Right lobe of liver (tissue), 6 donors: ENCODE results near the gene BTD. TPM values are rescaled to one million over a fixed set of nuclear protein-coding genes. Genes with fewer than 3 reads are reported as not detected.
A peak's percentile ranks its signal among the peaks of the same experiment; 100 is the strongest.

ENCODE experiments used
- ATAC-seq, 4 donors: fragments of 200-7000 bp; cut with Tn5 transposase; one replicate each; pipeline ENCODE4 v1.9.1; 2020; ENCODE audit warnings: mild to moderate bottlenecking in 4 of 4, moderate library complexity in 4 of 4
- DNase-seq, 3 donors: peaks; one replicate each; pipeline ENCODE4 v3.0.0-alpha.2; 2020
- H3K27ac ChIP-seq, 3 donors: fragments of 200-600 bp; one replicate each; pipeline ENCODE4 v1.8.0; 2022
- H3K27me3 ChIP-seq, 2 donors: fragments of 200-600 bp; one replicate each; pipeline ENCODE4 v1.8.0; 2022
- H3K36me3 ChIP-seq, 4 donors: fragments of 200-600 bp; sonication (generic) in 1 of 4; one replicate each; pipeline versions ENCODE4 v1.5.1 to v1.8.0; 2017 to 2022; ENCODE audit warnings: control low read depth in 1 of 4
- H3K4me1 ChIP-seq, 4 donors: fragments of 200-600 bp; sonication (generic) in 1 of 4; one replicate each; pipeline versions ENCODE4 v1.5.1 to v1.8.0; 2017 to 2022; ENCODE audit warnings: control low read depth in 1 of 4
- H3K4me3 ChIP-seq, 3 donors: fragments of 200-600 bp; one replicate each; pipeline ENCODE4 v1.8.0; 2022
- H3K9me3 ChIP-seq, 4 donors: fragments of 200-600 bp; sonication (generic) in 1 of 4; one replicate each; pipeline versions ENCODE4 v1.5.1 to v1.8.0; 2017 to 2022; ENCODE audit warnings: control low read depth in 1 of 4
- POLR2A ChIP-seq: fragments of 450-650 bp; IDR thresholded peaks from one replicate; pipeline ENCODE4 v1.6.1; 2017; ENCODE audit warnings: antibody characterized with exemption, mild to moderate bottlenecking
- WGBS: methylation state at CpG from one replicate; pipeline ENCODE4 v1.1.6; 2018; ENCODE audit warnings: low coverage, low lambda C conversion rate; ENCODE audit not compliant: insufficient coverage; ENCODE audit errors: missing lambda C conversion rate; 5-methylcytosine and 5-hydroxymethylcytosine counted together
- intact Hi-C, 2 donors: fragments of 100-400 bp; cut with DNase I; formaldehyde crosslinking; loops; one replicate each; pipeline versions ENCODE4 v1.11.2 to v1.14.1; 2022
- total RNA-seq, 6 experiments: library from RNA; depleted of rRNA in 2 of 6; stranded (reverse); fragments of >200 nt in 2 of 6; fragmentation: NEBNext Ultra II Directional in 3 of 6; extraction: Animal tissue kit (Norgen Biotek cat#: 25700) in 3 of 6; gene quantifications; one replicate each; pipeline versions ENCODE4 v1.1.0 to v1.2.4, GENCODE V29; 2016 to 2023
- TF ChIP-seq, protein P1 (sequence below), 4 donors: fragments of 200-600 bp in 3 of 4; fragments of 450-650 bp in 1 of 4; IDR thresholded peaks; one replicate each; pipeline versions ENCODE4 v1.5.1 to v1.8.0; 2016 to 2022; ENCODE audit warnings: antibody characterized with exemption in 4 of 4, mild to moderate bottlenecking in 2 of 4
- donor health status: DM: no; HTN: yes; CAD: no.
- donor health status: DM: no; HTN: no; CAD: no.
- donor health status: DM: no; HTN: no; CAD: no.
- donor health status: DM: no; HTN: yes; CAD: no.
- donor health status: DM: no; HTN: yes; CAD: no.

Gene BTD
- total RNA-seq, 6 experiments from 2014 or later = 47.5 to 70.3 (median 54.5) TPM

DNA sequence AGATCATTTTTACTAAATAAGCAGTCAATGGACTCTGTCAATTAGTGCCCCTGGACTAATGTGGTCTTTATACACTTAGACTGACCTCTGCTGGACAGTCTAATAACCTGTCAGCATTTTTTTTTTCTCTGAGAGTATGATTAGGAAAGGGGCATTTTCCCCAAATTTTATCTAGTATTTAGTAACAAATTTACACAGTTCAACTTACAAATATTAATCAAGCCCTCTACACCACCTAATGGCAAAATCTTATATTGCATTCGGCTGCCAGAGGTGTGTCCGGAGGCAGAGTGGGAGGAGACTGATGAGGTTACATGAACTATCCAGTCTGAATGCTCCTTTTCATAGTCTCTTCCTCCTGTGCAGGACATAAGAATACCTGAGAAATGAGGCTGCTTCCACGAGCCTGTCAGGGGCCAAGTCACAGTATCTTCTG, 44.0 kb upstream of the BTD start:
- intact Hi-C loops = loop anchor here in 1 of 2 donors (10.0 kb wide), 1 partner anchor 123 kb away; no protein-coding TSS in a partner anchor
- WGBS = 0% methylated on average over 3 of the region's 3 CpGs
- ATAC-seq (peak; percentile 84 to 92 (median 88)), DNase-seq (peak in 2 of 3 donors; percentile 27 to 70)
- no peak for TF ChIP-seq POLR2A
- TF ChIP-seq, protein P1, sequence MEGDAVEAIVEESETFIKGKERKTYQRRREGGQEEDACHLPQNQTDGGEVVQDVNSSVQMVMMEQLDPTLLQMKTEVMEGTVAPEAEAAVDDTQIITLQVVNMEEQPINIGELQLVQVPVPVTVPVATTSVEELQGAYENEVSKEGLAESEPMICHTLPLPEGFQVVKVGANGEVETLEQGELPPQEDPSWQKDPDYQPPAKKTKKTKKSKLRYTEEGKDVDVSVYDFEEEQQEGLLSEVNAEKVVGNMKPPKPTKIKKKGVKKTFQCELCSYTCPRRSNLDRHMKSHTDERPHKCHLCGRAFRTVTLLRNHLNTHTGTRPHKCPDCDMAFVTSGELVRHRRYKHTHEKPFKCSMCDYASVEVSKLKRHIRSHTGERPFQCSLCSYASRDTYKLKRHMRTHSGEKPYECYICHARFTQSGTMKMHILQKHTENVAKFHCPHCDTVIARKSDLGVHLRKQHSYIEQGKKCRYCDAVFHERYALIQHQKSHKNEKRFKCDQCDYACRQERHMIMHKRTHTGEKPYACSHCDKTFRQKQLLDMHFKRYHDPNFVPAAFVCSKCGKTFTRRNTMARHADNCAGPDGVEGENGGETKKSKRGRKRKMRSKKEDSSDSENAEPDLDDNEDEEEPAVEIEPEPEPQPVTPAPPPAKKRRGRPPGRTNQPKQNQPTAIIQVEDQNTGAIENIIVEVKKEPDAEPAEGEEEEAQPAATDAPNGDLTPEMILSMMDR (IDR thresholded peaks at IDR 0.05) = peak; percentile 70 to 75 (median 72)
- H3K9me3 ChIP-seq = no peaks in the 10 kb centered on the region
- H3K27me3 ChIP-seq = no peaks in the 10 kb centered on the region
- peaks cover 0 to 12% (median 4%) of the 10 kb centered on the region in 4 donors for H3K36me3 ChIP-seq
- no peak overlapping the region for H3K4me3 ChIP-seq
- H3K27ac ChIP-seq = peak overlapping the region in 1 of 3 donors; percentile 26
- H3K4me1 ChIP-seq = peaks cover 0 to 32% (median 6%) of the 10 kb centered on the region in 4 donors

GRCh38 chr3:15558581-15558980, 43.0 kb upstream of the BTD start:
- Histone ChIP-seq H3K9me3 (no peaks in the 10 kb centered on the region), H3K36me3 (peaks cover 0 to 21% (median 4%) of the 10 kb centered on the region in 4 donors), H3K4me1 (peaks cover 0 to 31% (median 11%) of the 10 kb centered on the region in 4 donors), H3K27ac (no peak overlapping the region), H3K4me3 (no peak overlapping the region), H3K27me3 (no peaks in the 10 kb centered on the region)
- TF ChIP-seq, protein P1 (IDR thresholded peaks at IDR 0.05) = no peak
- no peak for TF ChIP-seq POLR2A
- 73% methylated on average over 9 of the region's 9 CpGs for WGBS
- DNase-seq (no peak), ATAC-seq (no peak)
- intact Hi-C loops = loop anchor here in 1 of 2 donors (10.0 kb wide), 1 partner anchor 124 kb away; no protein-coding TSS in a partner anchor

GRCh38 chr3:15562560-15562959, 39.0 kb upstream of the BTD start:
- Histone ChIP-seq H3K27me3 (no peaks in the 10 kb centered on the region), H3K4me3 (no peak overlapping the region), H3K4me1 (peaks cover 0 to 30% (median 9%) of the 10 kb centered on the region in 4 donors), H3K36me3 (peaks cover 0 to 54% (median 13%) of the 10 kb centered on the region in 4 donors), H3K27ac (peak overlapping the region; percentile 33 to 55 (median 35)), H3K9me3 (no peaks in the 10 kb centered on the region)
- intact Hi-C loops = no loop called here
- 36% methylated on average over 5 of the region's 5 CpGs for WGBS
- DNase-seq (no peak), ATAC-seq (peak; percentile 76 to 88 (median 80))
- TF ChIP-seq, protein P1 (IDR thresholded peaks at IDR 0.05) = no peak
- no peak for TF ChIP-seq POLR2A

DNA sequence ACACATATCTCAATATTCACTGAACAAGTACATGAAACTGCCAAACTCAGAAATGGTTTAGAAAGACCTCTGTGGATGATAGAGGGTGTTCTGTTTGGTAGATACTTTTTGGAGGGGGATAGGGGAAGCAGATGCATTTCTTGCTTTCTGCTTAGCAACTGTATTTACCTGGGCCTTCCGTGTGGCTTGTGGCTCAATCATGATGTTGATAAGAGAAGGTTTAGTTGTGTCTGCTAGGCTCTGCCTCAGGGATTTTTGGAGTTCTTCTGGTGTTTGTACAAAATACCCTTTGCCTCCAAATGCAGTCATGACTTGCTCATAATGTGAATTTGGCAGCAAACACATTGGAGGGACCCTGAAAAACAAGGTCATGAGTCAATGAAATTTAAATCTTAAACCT, 38.4 kb upstream of the BTD start:
- peaks cover 0 to 25% (median 9%) of the 10 kb centered on the region in 4 donors for H3K4me1 ChIP-seq
- H3K27ac ChIP-seq = peak overlapping the region; percentile 33 to 55 (median 35)
- intact Hi-C loops = no loop called here
- no peak for DNase-seq
- TF ChIP-seq POLR2A = no peak
- TF ChIP-seq, protein P1 (IDR thresholded peaks at IDR 0.05) = no peak
- 63% methylated on average over 1 of the region's 1 CpG for WGBS
- ATAC-seq = peak; percentile 49 to 56 (median 54)
- H3K27me3 ChIP-seq = no peaks in the 10 kb centered on the region
- no peaks in the 10 kb centered on the region for H3K9me3 ChIP-seq
- H3K36me3 ChIP-seq = peaks cover 0 to 60% (median 17%) of the 10 kb centered on the region in 4 donors
- no peak overlapping the region for H3K4me3 ChIP-seq
